DND-41 (cell line): ENCODE measurements around the gene WDPCP.
"Not testable (repeated sequence)": the region's sequence is repeated elsewhere in the genome, so short reads cannot be mapped to it uniquely, and the experiment has no call there.

ENCODE experiments used
- ATAC-seq: fragments of 200-7000 bp; cut with Tn5 transposase; 3 replicates; pipeline ENCODE4 v1.9.1; 2021; ENCODE audit warnings: low read depth; ENCODE audit not compliant: insufficient read depth
- DNase-seq: peaks from one replicate; pipeline ENCODE4 v3.0.0-alpha.2; 2020
- H2AFZ ChIP-seq: 2 replicates; pipeline ENCODE4 v1.6.0; 2012; ENCODE audit warnings: low read depth, low read length
- H3K27ac ChIP-seq: 2 replicates; pipeline ENCODE4 v1.5.1; 2012; ENCODE audit warnings: low read length, inconsistent platforms
- H3K27me3 ChIP-seq: fragments of 200-600 bp; sonication (generic); 2 replicates; pipeline ENCODE4 v1.6.0; 2012; ENCODE audit warnings: low read length, mild to moderate bottlenecking, inconsistent platforms; ENCODE audit not compliant: insufficient read depth, poor library complexity
- H3K36me3 ChIP-seq: 2 replicates; pipeline ENCODE4 v1.5.1; 2012; ENCODE audit warnings: low read length, inconsistent platforms; ENCODE audit not compliant: insufficient read depth
- H3K4me1 ChIP-seq: 2 replicates; pipeline ENCODE4 v1.5.1; 2012; ENCODE audit warnings: mild to moderate bottlenecking, low read length; ENCODE audit not compliant: insufficient read depth
- H3K4me2 ChIP-seq: 2 replicates; pipeline ENCODE4 v1.6.0; 2012; ENCODE audit warnings: mild to moderate bottlenecking, moderate library complexity, low read length, inconsistent platforms; ENCODE audit not compliant: insufficient read depth
- H3K4me3 ChIP-seq, 2 experiments: fragments of 200-600 bp in 1 of 2; shearing (Covaris generic) in 1 of 2; 2 replicates each; pipeline ENCODE4 v1.5.1; 2012 to 2016; ENCODE audit warnings: inconsistent platforms in 2 of 2, low read length in 2 of 2, mild to moderate bottlenecking in 2 of 2, low read depth in 1 of 2, moderate library complexity in 1 of 2
- H3K79me2 ChIP-seq: 2 replicates; pipeline ENCODE4 v1.6.0; 2012; ENCODE audit warnings: low read length, inconsistent platforms; ENCODE audit not compliant: insufficient read depth
- H3K9ac ChIP-seq: 2 replicates; pipeline ENCODE4 v1.6.0; 2012; ENCODE audit warnings: low read depth, mild to moderate bottlenecking, inconsistent platforms, low read length, moderate library complexity
- H3K9me3 ChIP-seq: 2 replicates; pipeline ENCODE4 v1.5.1; 2012; ENCODE audit warnings: low read length, moderate library complexity, mild to moderate bottlenecking, inconsistent platforms; ENCODE audit not compliant: insufficient read depth, severe bottlenecking
- H4K20me1 ChIP-seq: 2 replicates; pipeline ENCODE4 v1.6.0; 2012; ENCODE audit warnings: low read length; ENCODE audit not compliant: insufficient read depth
- EZH2 ChIP-seq: IDR thresholded peaks from 3 replicates; pipeline ENCODE4 v1.6.1; 2012; ENCODE audit warnings: borderline replicate concordance, low read depth, mild to moderate bottlenecking, moderate library complexity, low read length, inconsistent platforms; ENCODE audit not compliant: severe bottlenecking
- TF ChIP-seq, protein P1 (sequence below): IDR thresholded peaks from 2 replicates; pipeline ENCODE4 v1.5.1; 2012; ENCODE audit warnings: borderline replicate concordance, low read length, moderate library complexity, mild to moderate bottlenecking; ENCODE audit not compliant: poor library complexity, severe bottlenecking; ENCODE audit errors: extremely low read depth

The WDPCP gene

DNA sequence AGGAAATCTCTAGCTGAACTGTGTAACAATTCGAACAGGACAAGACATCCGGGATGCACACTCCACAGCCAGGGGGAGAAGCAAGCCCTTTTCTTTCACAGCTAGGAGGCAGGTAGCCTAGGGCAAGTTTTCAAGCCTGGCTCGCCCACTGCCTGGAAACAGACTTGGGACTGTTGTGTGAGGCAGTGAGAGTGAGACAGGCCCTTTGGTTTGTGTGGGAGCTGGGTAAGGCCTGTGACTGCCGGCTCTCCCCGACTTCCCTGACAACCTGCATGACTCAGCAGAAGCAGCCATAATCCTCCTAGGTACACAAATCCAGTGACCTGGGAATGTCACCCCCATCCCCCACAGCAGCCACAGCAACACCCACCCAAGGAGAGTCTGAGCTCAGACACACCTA lies 179.7 kb downstream of the WDPCP start:
- no peak overlapping the region for H3K4me2 ChIP-seq
- H3K4me1 ChIP-seq: no peaks in the 10 kb centered on the region
- peaks cover 8% of the 10 kb centered on the region; the same call in 1 of the 2 replicates for H3K36me3 ChIP-seq
- H3K27me3 ChIP-seq: no peaks in the 10 kb centered on the region
- H3K9ac ChIP-seq: no peak overlapping the region
- DNase-seq: no peak
- H3K27ac ChIP-seq: no peak overlapping the region
- no peaks in the 10 kb centered on the region for H4K20me1 ChIP-seq
- H2AFZ ChIP-seq: no peak overlapping the region
- no peaks in the 10 kb centered on the region for H3K9me3 ChIP-seq
- no peak for ATAC-seq
- no peaks in the 10 kb centered on the region for H3K79me2 ChIP-seq
- no peak overlapping the region for H3K4me3 ChIP-seq
- TF ChIP-seq, protein P1, sequence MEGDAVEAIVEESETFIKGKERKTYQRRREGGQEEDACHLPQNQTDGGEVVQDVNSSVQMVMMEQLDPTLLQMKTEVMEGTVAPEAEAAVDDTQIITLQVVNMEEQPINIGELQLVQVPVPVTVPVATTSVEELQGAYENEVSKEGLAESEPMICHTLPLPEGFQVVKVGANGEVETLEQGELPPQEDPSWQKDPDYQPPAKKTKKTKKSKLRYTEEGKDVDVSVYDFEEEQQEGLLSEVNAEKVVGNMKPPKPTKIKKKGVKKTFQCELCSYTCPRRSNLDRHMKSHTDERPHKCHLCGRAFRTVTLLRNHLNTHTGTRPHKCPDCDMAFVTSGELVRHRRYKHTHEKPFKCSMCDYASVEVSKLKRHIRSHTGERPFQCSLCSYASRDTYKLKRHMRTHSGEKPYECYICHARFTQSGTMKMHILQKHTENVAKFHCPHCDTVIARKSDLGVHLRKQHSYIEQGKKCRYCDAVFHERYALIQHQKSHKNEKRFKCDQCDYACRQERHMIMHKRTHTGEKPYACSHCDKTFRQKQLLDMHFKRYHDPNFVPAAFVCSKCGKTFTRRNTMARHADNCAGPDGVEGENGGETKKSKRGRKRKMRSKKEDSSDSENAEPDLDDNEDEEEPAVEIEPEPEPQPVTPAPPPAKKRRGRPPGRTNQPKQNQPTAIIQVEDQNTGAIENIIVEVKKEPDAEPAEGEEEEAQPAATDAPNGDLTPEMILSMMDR: no peak
- no peak for TF ChIP-seq EZH2

DNA sequence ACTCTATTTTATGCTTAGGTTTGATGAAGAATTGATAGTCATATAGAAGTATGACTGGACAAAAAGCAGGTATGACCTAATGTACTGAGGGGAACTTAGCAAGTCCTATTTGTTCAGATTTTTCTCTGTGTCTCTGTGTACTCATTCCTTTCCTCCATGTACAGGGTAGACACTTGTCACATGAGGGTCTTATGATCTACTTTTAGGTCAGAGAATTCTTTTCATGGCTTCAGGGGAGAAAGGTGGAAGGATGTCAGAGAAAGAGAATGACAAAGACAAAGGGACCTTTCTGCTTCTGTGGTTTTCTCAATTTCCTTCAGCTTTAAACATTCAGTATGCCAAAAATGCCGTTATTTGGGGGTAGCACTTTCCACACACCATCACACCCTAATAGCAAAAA lies 181.6 kb downstream of the WDPCP start:
- no peak overlapping the region for H3K4me3 ChIP-seq

DNA sequence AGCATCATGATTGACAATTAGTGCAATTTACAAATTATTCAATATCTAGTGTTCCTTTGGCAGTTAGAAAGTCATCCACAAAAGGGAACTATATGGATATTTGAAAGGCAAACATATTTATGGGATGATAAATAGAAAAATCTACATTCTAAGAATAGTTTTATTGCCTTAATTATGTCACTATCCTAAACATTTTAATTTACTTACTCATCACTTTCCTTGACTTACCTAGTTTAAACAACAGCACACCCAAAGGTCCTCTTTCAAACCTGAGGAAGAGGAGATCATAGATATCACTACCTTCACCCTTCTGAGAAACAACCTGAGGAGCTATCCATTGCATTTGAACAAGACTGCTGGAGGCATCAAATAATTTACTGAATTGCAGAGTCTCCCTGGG lies 184.5 kb downstream of the WDPCP start:
- Histone ChIP-seq H3K4me2 (no peak overlapping the region), H3K4me3 (no peak overlapping the region), H3K9ac (no peak overlapping the region), H3K79me2 (no peaks in the 10 kb centered on the region), H3K27me3 (no peaks in the 10 kb centered on the region), H3K36me3 (peaks cover 11% of the 10 kb centered on the region; the same call in 1 of the 2 replicates), H3K4me1 (no peaks in the 10 kb centered on the region), H3K9me3 (no peaks in the 10 kb centered on the region), H2AFZ (no peak overlapping the region), H4K20me1 (no peaks in the 10 kb centered on the region), H3K27ac (no peak overlapping the region)
- ATAC-seq: no peak
- TF ChIP-seq EZH2: no peak
- TF ChIP-seq, protein P1: no peak
- no peak for DNase-seq

More for the DNA sequence above, 181.6 kb downstream of the WDPCP start:
- no peak for DNase-seq
- TF ChIP-seq, protein P1: no peak
- TF ChIP-seq EZH2: no peak
- Histone ChIP-seq H3K4me1 (no peaks in the 10 kb centered on the region), H4K20me1 (no peaks in the 10 kb centered on the region), H3K9me3 (no peaks in the 10 kb centered on the region), H3K36me3 (peaks cover 11% of the 10 kb centered on the region; the same call in 1 of the 2 replicates), H3K27me3 (no peaks in the 10 kb centered on the region), H3K4me2 (no peak overlapping the region), H2AFZ (no peak overlapping the region), H3K9ac (no peak overlapping the region), H3K27ac (no peak overlapping the region), H3K79me2 (no peaks in the 10 kb centered on the region)
- ATAC-seq: no peak

DNA sequence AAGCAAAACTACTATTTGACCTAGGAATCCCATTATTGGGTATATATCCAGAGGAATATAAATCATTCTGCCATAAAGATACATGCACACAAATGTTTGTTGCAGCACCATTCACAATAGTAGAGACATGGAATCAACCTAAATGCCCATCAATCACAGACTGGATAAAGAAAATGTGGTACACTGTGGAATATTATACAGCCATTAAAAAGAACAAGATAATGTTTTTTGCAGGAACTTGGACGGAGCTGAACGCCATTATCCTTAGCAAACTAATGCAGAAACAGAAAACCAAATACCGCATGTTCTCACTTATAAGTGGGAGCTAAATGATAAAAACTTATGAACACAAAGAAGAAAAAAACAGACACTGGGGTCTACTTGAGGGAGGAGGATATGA lies 185.4 kb downstream of the WDPCP start:
- peaks cover 11% of the 10 kb centered on the region; the same call in 1 of the 2 replicates for H3K36me3 ChIP-seq
- not testable (repeated sequence) for H3K9me3 ChIP-seq, H2AFZ ChIP-seq, H3K4me2 ChIP-seq, H3K27me3 ChIP-seq, H3K4me3 ChIP-seq, H3K27ac ChIP-seq, H3K9ac ChIP-seq, H3K4me1 ChIP-seq, H3K79me2 ChIP-seq, DNase-seq, ATAC-seq, H4K20me1 ChIP-seq
